Measurements from ENCODE around the gene TWIST2.

Gene TWIST2

DNA sequence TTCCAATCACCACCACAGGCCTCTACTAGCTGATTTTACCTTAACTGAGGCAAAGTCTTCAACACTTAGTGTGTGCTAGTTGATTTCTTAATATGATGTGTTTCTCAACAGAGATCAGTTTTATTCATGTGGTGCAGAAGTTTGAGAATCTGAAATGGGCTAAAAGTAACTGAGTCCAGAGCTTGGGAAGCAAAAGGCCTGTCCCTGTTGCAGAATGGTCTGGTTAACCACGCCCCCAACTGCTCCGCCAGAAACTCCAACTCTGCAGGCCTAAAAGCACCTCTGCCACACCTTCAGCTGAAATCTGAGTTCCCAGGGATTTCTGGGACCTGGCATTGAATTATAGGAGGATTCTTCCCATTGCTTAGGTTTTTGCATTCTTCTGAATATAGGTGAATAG lies 44.9 kb downstream of the TWIST2 start:
- no peak for DNase-seq

- no peak for DNase-seq
Observed at GRCh38 chr2:238893349-238894000, 45.6 kb downstream of the TWIST2 start.

DNA sequence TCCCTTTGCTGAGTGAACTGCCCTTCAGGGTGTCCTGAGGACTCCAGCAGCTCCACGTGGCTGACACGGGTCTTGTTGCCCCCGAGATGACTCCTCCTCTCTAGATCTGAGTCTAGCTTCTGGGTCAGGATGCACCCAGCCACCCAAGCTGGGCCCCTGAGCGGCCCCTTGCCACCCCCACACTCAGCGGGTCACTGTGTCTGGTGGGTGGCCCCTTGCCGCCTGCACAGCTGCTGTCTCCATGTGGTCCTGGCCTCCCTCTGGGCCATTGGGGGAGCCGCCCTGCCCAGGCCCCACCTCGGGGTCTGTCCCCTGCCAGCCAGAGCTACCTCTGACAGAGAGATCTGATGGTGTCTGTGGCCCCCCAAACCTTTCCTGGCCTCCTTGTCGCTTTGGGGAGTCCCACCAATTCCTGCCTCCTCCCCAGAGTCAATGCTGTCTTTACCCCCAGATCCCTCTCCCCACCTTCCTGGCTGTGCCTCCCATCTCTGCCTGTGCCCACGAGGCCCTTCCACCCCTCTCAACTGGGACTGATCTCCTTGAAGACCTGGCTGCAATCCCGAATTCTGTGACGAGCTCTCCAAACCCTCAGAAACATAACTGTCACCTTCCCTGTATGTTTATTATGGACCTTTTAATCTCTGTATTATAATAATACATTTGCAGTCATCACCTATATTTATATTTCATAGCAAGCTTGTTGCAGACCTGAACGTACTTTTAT lies 46.5 kb downstream of the TWIST2 start:
- no peak for DNase-seq

DNA sequence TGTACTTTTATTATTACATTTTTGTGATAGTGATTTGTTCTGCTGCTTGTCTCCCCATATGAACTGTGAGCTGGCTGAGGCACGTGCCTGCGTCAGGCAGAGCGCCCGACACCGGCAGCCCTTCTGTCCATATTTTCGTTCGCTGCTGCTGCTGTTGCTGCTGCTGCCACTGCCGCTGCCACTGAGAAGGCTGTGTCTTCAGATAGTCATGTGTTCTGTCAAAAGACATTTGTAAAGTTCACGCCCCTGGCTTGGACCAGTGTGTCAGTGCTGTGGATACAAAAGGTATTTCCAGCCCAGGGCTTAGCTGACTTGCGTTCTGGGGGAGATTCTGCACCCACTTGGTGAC lies 47.0 kb downstream of the TWIST2 start:
- DNase-seq: no peak

GRCh38 chr2:238895361-238895882 lies 47.5 kb downstream of the TWIST2 start:
- DNase-seq: no peak

DNA sequence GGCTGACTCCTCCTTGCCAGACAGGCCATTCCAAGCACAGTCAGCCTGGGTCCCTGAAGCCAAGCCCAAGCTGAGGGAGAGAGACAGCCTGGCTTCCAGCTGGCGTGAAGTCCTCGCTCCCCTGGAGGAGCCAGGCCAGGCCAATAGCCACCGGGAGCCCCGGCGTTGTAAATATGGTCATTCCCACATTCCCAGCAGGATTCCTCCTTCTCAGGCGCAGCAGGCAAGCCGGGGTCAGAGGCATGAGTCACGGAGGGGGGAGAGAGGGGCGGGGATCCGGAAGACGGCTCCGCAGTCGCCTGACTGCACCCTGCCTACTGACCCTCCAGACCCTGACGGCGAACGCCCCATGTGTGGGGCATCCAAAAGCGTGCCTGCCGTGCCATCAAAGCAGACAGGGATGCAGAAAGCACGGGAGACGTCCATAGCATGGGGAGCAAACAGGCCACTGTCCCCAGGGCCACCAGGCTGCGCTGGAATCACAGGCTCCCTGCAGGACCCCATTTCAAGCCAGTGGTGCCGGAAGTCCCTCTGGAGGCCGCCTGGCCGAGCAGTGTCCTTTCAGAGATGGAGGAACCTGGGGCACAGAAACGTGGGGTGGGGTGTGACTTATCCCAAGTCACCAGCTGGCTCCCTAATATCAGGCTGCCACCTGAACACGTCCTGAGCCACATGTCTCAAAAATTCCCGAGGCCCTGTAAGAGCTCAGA lies 48.2 kb downstream of the TWIST2 start:
- no peak for DNase-seq

DNA sequence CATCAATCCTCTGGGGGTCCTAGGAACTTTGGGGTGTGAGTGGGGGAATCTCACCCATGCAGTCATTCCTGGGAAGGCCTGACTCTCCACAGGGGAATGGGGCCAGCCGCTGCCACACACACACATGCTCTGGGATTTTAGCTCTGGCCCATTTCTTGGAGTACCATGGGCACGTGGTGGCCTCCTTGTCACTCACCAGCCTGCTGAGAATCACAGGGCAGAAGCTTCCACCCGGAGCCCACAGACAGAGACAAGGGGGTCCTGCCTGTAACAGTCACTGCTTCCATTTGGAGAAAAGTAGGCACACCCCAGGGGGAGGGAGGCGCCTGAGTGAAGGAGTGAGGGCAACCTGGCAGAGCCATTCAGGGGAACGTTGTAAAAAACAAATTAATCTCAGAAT lies 48.8 kb downstream of the TWIST2 start:
- no peak for DNase-seq

GRCh38 chr2:238897122-238897880 lies 49.4 kb downstream of the TWIST2 start:
- DNase-seq: no peak

- DNase-seq: no peak
Observed at GRCh38 chr2:238897911-238898311, 50.0 kb downstream of the TWIST2 start.

DNA sequence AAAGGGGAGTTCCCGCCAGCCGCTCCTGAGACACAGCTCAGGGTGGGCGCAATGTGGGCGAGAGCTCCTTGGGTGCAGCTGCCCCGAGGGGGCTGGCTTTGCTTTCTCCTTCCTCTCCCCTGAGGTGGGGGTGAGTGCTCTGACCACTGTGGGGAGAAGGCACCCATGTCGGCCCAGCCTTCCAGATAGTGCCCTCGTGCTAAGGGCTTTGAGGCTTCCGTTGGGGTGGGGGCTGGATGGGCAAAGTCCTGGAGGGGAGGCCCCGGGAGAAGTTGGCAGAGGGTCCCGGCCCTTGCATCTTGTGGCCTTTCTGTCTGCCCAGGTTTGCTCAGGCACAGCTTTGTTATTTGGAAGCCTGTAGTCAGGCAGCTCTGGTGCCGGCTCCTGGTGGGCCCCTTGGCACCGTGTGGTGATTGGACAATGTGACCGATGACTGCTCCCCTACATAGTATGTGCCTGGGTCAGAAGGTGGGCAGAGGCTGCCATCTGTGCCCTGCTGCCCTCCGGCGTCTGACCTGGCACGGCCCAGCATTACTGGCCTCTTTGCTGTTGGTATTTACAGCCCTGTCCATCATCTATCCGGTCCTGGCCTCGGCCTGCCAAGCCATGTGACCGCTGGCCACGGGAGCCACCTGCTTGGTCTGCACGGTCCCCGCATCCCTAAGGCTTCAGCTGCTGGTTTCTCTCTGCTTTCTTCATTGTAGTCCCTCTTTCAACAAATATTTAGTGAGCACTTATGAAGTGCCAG lies 50.8 kb downstream of the TWIST2 start:
- DNase-seq: no peak

GRCh38 chr2:238899386-238899785 lies 51.5 kb downstream of the TWIST2 start:
- no peak for DNase-seq

DNA sequence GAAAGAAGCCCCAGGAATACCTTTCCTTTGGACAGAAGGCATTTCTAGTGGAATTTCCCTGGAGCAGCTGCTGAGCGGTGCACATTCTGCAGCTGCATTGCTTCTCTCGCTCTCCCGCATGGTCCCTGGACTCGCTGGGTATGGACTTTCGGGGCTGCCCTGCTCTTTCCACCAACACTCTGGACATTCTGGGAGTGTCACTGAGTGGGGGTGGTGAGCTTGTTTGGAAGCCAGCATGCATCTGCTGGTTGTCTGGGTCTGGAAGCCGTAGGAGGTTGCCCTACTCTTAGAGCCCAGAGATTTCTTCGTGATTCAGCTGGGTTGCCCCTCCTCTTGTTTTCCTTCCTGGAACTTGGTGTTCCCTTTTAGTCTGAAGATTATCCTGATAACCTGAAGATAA lies 52.6 kb downstream of the TWIST2 start:
- no peak for DNase-seq

GRCh38 chr2:238901461-238902057 lies 53.7 kb downstream of the TWIST2 start:
- DNase-seq: no peak

DNA sequence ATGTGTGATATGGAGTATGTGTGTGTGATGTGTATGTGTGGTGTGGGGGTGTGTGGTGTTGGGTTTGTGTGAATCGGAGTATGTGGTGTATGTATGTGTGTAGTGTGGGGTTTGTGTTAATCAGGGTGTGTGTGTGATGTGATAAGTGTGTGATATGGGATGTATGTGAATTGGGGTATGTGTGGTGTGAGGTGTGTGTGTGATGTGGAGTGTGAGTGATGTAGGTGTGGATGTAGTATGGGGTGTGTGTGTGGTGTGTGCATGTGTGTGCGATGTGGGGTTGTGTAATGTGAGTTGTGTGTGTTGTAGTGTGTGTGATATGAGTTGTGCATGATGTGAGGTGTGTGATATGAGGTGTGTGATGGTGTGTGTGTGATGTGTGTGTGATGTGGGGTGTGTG lies 54.4 kb downstream of the TWIST2 start:
- no peak for DNase-seq

GRCh38 chr2:238903141-238903540 lies 55.3 kb downstream of the TWIST2 start:
- DNase-seq: no peak

DNA sequence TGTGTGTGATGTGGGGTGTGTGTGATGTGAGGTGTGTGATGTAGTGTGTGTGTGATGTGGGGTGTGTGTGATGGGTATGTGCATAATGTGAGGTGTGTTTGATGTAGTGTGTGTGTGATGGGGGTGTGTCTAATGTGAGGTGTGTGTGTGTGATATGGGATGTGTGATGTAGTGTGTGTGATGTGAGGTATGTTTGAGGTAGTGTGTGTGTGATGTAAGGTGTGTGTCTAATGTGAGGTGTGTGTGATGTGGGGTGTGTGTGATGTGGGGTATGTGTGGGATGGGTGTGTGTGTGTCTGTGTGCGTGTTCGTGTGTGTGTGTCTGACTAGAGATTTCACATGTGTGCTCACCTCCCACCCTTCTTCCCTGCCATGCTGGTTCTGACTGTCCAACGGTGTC lies 56.3 kb downstream of the TWIST2 start:
- no peak for DNase-seq

DNA sequence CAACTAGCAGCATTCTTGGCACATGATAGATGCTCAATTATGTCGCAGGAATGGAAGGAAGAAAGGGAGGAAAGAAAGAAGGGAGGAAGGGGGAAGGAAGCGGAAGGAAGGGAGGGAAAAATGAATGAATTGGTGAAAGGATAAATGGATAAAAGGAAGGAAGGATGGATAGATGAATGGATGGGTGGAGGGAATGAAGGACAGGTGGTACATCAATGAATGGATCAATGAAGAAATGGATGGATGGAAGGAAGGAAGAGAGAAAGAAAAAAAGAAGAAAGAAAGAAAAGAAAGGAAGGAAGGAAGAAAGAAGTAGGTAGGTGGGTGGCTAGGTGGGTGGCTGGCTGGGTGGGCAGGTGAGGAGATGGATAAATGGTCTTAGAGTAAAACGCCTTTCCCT lies 56.8 kb downstream of the TWIST2 start:
- DNase-seq: no peak

GRCh38 chr2:238905224-238905623 lies 57.3 kb downstream of the TWIST2 start:
- DNase-seq: no peak

GRCh38 chr2:238905644-238906043 lies 57.8 kb downstream of the TWIST2 start:
- DNase-seq: no peak

DNA sequence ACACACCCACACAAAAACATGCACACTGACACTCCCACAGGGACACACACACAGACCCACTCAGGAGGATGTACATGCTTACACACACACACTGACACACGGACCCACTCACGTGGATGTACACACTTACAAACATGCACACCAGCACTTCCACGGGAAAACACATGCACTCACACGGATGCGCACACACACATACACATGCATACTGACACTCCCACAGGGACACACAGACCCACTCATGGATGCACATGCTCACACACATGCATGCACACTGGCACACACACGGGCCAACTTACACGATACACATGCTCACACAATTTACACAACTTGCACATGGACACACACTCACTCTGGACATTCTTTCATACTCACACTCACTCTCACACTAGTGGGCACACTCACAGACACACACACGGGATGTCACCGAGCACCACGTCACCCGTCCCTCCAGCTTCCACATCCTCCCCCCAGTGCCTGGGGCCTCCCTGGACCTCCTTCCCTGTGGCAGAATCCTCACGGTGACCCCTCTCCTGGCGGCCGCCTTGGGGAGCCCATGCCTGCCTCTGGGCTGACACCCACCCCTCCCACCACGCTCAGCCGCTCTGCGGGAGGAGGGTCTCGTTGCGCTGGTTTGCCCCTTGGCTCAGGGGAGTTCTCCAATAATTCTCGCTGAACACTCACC lies 58.5 kb downstream of the TWIST2 start:
- no peak for DNase-seq

GRCh38 chr2:238906936-238907716 lies 59.2 kb downstream of the TWIST2 start:
- DNase-seq: no peak

Measured in stimulated activated naive CD4-positive, alpha-beta T cell (primary cell).